CD4-positive, alpha-beta T cell treated with Interleukin-4 for 1 hour (primary cell): Measurements from ENCODE around the gene DTNB.

Source experiments
- DNase-seq, 2 donors: peaks; one replicate each; pipeline ENCODE4 v3.0.0-alpha.2; 2020 to 2022

The DTNB gene

GRCh38 chr2:25411281-25411680 lies 262.1 kb downstream of the DTNB start:
- DNase-seq: no peak

GRCh38 chr2:25410370-25410769 lies 263.0 kb downstream of the DTNB start:
- DNase-seq: no peak

- DNase-seq: no peak
Measured at GRCh38 chr2:25409468-25409867, 263.9 kb downstream of the DTNB start.

- DNase-seq: no peak
Measured at GRCh38 chr2:25409044-25409443, 264.3 kb downstream of the DTNB start.

GRCh38 chr2:25405611-25406295 lies 267.6 kb downstream of the DTNB start:
- DNase-seq: no peak

GRCh38 chr2:25403120-25403760 lies 270.1 kb downstream of the DTNB start:
- peak in 1 of 2 donors; percentile 17 for DNase-seq

GRCh38 chr2:25402477-25402876 lies 270.9 kb downstream of the DTNB start:
- DNase-seq: no peak

- DNase-seq: no peak
Measured at GRCh38 chr2:25401307-25402026, 271.9 kb downstream of the DTNB start.

- no peak for DNase-seq
Measured at GRCh38 chr2:25400576-25401216, 272.7 kb downstream of the DTNB start.

- DNase-seq: no peak
Measured at GRCh38 chr2:25400169-25400568, 273.2 kb downstream of the DTNB start.

- no peak for DNase-seq
Measured at GRCh38 chr2:25398534-25398933, 274.8 kb downstream of the DTNB start.

- DNase-seq: no peak
Measured at GRCh38 chr2:25397777-25398176, 275.6 kb downstream of the DTNB start.

- no peak for DNase-seq
Measured at GRCh38 chr2:25389161-25389560, 284.2 kb downstream of the DTNB start.

GRCh38 chr2:25388491-25388890 lies 284.9 kb downstream of the DTNB start:
- no peak for DNase-seq

- DNase-seq: no peak
Measured at GRCh38 chr2:25387876-25388449, 285.4 kb downstream of the DTNB start.

- DNase-seq: no peak
Measured at GRCh38 chr2:25386971-25387875, 286.2 kb downstream of the DTNB start.

- DNase-seq: no peak
Measured at GRCh38 chr2:25385910-25386309, 287.5 kb downstream of the DTNB start.

GRCh38 chr2:25383806-25384205 lies 289.6 kb downstream of the DTNB start:
- no peak for DNase-seq

- no peak for DNase-seq
Measured at GRCh38 chr2:25381502-25381901, 291.9 kb downstream of the DTNB start.

GRCh38 chr2:25380586-25381375 lies 292.6 kb downstream of the DTNB start:
- no peak for DNase-seq

- no peak for DNase-seq
Measured at GRCh38 chr2:25380023-25380422, 293.4 kb downstream of the DTNB start.
